HG02884 (cell line): ENCODE results near the gene C4orf33.
"Not testable (repeated sequence)": the region's sequence is repeated elsewhere in the genome, so short reads cannot be mapped to it uniquely, and the experiment has no call there.

Experiments used
- ATAC-seq: cut with Tn5 transposase; IDR thresholded peaks from one replicate; pipeline ENCODE4 v1.9.1; 2021; ENCODE audit warnings: mild to moderate bottlenecking, moderate library complexity; ENCODE audit not compliant: unreplicated experiment

The C4orf33 gene

GRCh38 chr4:129126614-129127013 is 30.7 kb downstream of the C4orf33 start:
- ATAC-seq = not testable (repeated sequence)

- no peak for ATAC-seq
These were observed 33.2 kb downstream of the C4orf33 start for GRCh38 chr4:129129143-129129542.

GRCh38 chr4:129131343-129131742 is 35.4 kb downstream of the C4orf33 start:
- no peak for ATAC-seq

GRCh38 chr4:129136433-129136832 is 40.5 kb downstream of the C4orf33 start:
- no peak for ATAC-seq

- ATAC-seq = no peak
These were observed 43.0 kb downstream of the C4orf33 start for GRCh38 chr4:129138810-129139496.

- no peak for ATAC-seq
These were observed 44.6 kb downstream of the C4orf33 start for GRCh38 chr4:129140521-129140920.

- ATAC-seq = no peak
These were observed 47.4 kb downstream of the C4orf33 start for GRCh38 chr4:129143359-129143758.

GRCh38 chr4:129144755-129145206 is 48.8 kb downstream of the C4orf33 start:
- ATAC-seq = no peak

GRCh38 chr4:129145222-129145730 is 49.3 kb downstream of the C4orf33 start:
- no peak for ATAC-seq

- ATAC-seq = no peak
These were observed 50.7 kb downstream of the C4orf33 start for GRCh38 chr4:129146639-129147038.

GRCh38 chr4:129148892-129149291 is 52.9 kb downstream of the C4orf33 start:
- ATAC-seq = no peak

- ATAC-seq = no peak
These were observed 54.0 kb downstream of the C4orf33 start for GRCh38 chr4:129149906-129150305.

GRCh38 chr4:129152350-129152749 is 56.4 kb downstream of the C4orf33 start:
- no peak for ATAC-seq

- no peak for ATAC-seq
These were observed 57.7 kb downstream of the C4orf33 start for GRCh38 chr4:129153700-129154099.

GRCh38 chr4:129162450-129162849 is 66.5 kb downstream of the C4orf33 start:
- ATAC-seq = no peak

- no peak for ATAC-seq
These were observed 67.5 kb downstream of the C4orf33 start for GRCh38 chr4:129163427-129163826.

- ATAC-seq = no peak
These were observed 68.3 kb downstream of the C4orf33 start for GRCh38 chr4:129164243-129164642.
